OCI-M2 (cell line): ENCODE results near the gene CFAP70.
A peak's percentile ranks its signal among the peaks of the same experiment; 100 is the strongest.
"Not testable (repeated sequence)": the region's sequence is repeated elsewhere in the genome, so short reads cannot be mapped to it uniquely, and the experiment has no call there.

ENCODE experiments used
- DNase-seq: peaks from one replicate; lab custom pipeline; 2025; ENCODE audit not compliant: unreplicated experiment; lab: John Stamatoyannopoulos, UW

The CFAP70 gene

GRCh38 chr10:73358331-73359279 is at the start of gene CFAP70:
Gene CFAP70 (minus strand): TSS chr10:73358864. CDS start chr10:73354796, 4,068 bp downstream.
- peak; percentile 51 for DNase-seq

- DNase-seq = no peak
These were observed 49.4 kb upstream of the CFAP70 start for GRCh38 chr10:73408061-73408460.

GRCh38 chr10:73407495-73407894 is 48.8 kb upstream of the CFAP70 start:
- DNase-seq = no peak

GRCh38 chr10:73406846-73407245 is 48.2 kb upstream of the CFAP70 start:
- DNase-seq = no peak

- no peak for DNase-seq
These were observed 46.9 kb upstream of the CFAP70 start for GRCh38 chr10:73405556-73405955.

GRCh38 chr10:73404690-73405089 is 46.0 kb upstream of the CFAP70 start:
- no peak for DNase-seq

- no peak for DNase-seq
These were observed 43.0 kb upstream of the CFAP70 start for GRCh38 chr10:73401636-73402035.

GRCh38 chr10:73399063-73399462 is 40.4 kb upstream of the CFAP70 start:
- DNase-seq = no peak

GRCh38 chr10:73398024-73398423 is 39.4 kb upstream of the CFAP70 start:
- no peak for DNase-seq

- DNase-seq = not testable (repeated sequence)
These were observed 35.7 kb upstream of the CFAP70 start for GRCh38 chr10:73394325-73394724.

- no peak for DNase-seq
These were observed 29.6 kb upstream of the CFAP70 start for GRCh38 chr10:73388228-73388627.

- DNase-seq = no peak
These were observed 27.9 kb upstream of the CFAP70 start for GRCh38 chr10:73386583-73386982.

- no peak for DNase-seq
These were observed 20.5 kb upstream of the CFAP70 start for GRCh38 chr10:73379064-73379748.

- DNase-seq = no peak
These were observed 18.0 kb upstream of the CFAP70 start for GRCh38 chr10:73376679-73377078.

- no peak for DNase-seq
These were observed 9.6 kb upstream of the CFAP70 start for GRCh38 chr10:73368238-73368637.

- DNase-seq = peak; percentile 34
These were observed 8.0 kb upstream of the CFAP70 start for GRCh38 chr10:73366381-73367298.

- DNase-seq = no peak
These were observed 6.3 kb upstream of the CFAP70 start for GRCh38 chr10:73364964-73365363.

- DNase-seq = no peak
These were observed 828 bp upstream of the CFAP70 start for GRCh38 chr10:73359492-73359891.

- DNase-seq = no peak
These were observed 843 bp downstream of the CFAP70 start for GRCh38 chr10:73357821-73358220.

GRCh38 chr10:73357166-73357565 is 1.5 kb downstream of the CFAP70 start:
- DNase-seq = no peak

- DNase-seq = no peak
These were observed 14.4 kb downstream of the CFAP70 start for GRCh38 chr10:73344269-73344668.
